Measurements from ENCODE around the gene XPO5. TPM values are rescaled to one million over a fixed set of nuclear protein-coding genes. Genes with fewer than 3 reads are reported as not detected.

XPO5 gene
- total RNA-seq, 4 donors from 2014 or later = 11.3 to 25.1 (median 17.6) TPM

DNA sequence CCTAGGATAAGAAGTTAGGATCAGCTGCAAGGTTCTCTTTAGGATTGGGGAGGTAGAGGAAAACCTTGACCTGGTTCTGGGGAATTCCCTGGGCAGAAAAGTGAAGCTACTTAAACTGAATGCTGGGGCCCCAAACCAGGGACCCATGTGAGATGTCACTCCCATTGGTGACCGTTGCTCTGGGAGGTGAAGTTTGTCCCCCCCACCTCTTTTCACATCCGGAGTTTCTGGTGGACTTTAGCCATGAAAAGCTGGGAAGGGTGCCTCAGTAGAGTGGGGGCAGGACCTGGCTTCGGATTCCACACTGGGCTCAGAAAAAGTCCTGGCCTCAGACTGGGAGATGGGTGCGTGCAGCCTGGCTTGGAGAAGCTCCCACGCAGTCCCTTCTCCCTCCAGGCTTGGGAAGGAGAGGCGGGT, 85.3 kb downstream of the XPO5 start:
- H3K9me3 ChIP-seq = no peaks in the 10 kb centered on the region
- peaks cover 8 to 28% (median 14%) of the 10 kb centered on the region in 4 donors for H3K4me1 ChIP-seq
- no peak overlapping the region for H3K4me3 ChIP-seq
- TF ChIP-seq POLR2A (IDR thresholded peaks at IDR 0.05) (no peak), EP300 (IDR thresholded peaks at IDR 0.05; ENCODE audit: low read depth) (no peak), POLR2AphosphoS5 (IDR thresholded peaks at IDR 0.05) (no peak)
- TF ChIP-seq, protein P1, sequence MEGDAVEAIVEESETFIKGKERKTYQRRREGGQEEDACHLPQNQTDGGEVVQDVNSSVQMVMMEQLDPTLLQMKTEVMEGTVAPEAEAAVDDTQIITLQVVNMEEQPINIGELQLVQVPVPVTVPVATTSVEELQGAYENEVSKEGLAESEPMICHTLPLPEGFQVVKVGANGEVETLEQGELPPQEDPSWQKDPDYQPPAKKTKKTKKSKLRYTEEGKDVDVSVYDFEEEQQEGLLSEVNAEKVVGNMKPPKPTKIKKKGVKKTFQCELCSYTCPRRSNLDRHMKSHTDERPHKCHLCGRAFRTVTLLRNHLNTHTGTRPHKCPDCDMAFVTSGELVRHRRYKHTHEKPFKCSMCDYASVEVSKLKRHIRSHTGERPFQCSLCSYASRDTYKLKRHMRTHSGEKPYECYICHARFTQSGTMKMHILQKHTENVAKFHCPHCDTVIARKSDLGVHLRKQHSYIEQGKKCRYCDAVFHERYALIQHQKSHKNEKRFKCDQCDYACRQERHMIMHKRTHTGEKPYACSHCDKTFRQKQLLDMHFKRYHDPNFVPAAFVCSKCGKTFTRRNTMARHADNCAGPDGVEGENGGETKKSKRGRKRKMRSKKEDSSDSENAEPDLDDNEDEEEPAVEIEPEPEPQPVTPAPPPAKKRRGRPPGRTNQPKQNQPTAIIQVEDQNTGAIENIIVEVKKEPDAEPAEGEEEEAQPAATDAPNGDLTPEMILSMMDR (IDR thresholded peaks at IDR 0.05) = no peak
- in situ Hi-C loops (cut with MboI; ENCODE audit: low pct_ligation_motif_present in 1 of 4, low pct_unique_long_range_greater_than_20kb in 1 of 4, low sequenced_read_pairs in 3 of 4) = no loop called here
- 82 to 100% methylated on average over 1 to 6 of the region's 6 CpGs for WGBS, 2 donors (ENCODE audit: low coverage in 1 of 2)
- no peak for DNase-seq
- H3K27ac ChIP-seq = no peak overlapping the region
- intact Hi-C loops (cut with DNase I; ENCODE audit: low total_unique reads) = no loop called here
- H3K27me3 ChIP-seq = no peaks in the 10 kb centered on the region
- H3K36me3 ChIP-seq = no peaks in the 10 kb centered on the region

GRCh38 chr6:43489277-43490072, 86.4 kb downstream of the XPO5 start:
- intact Hi-C loops (cut with DNase I; ENCODE audit: low total_unique reads) (no loop called here), in situ Hi-C loops (cut with MboI; ENCODE audit: low pct_ligation_motif_present in 1 of 4, low pct_unique_long_range_greater_than_20kb in 1 of 4, low sequenced_read_pairs in 3 of 4) (no loop called here)

DNA sequence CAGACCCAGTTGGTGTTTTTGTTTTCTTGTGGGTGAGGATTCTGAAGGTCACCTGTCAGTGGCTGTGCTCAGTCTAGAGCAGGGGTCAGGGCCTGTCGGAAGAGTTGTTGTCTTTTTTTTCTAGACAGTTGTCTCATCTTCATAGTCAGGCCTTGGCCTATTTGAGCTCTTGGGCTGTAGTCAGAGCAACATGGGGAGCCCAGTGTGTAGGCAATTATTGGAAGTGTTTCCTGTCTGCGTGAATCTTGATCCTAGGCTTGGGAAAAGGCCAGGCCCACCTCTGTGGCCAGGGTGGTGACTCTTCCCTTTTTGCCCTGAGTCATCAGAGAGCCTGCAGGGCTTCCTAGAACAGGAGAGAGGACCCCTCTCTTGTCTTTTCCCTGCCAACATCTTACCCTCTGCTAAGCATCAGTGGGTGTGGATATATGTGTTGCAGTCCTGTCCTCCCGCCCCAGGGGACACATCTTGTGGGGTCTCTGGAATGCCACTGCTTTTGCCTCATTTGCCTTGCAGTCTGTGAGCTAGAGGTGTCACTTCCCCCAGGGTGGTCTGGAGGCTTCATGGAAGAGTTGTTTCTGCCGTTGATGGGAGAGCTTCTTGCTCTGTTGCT, 87.1 kb downstream of the XPO5 start:
- 72 to 86% methylated on average over 1 to 4 of the region's 4 CpGs for WGBS, 2 donors (ENCODE audit: low coverage in 1 of 2)
- no peaks in the 10 kb centered on the region for H3K36me3 ChIP-seq
- in situ Hi-C loops (cut with MboI; ENCODE audit: low pct_ligation_motif_present in 1 of 4, low pct_unique_long_range_greater_than_20kb in 1 of 4, low sequenced_read_pairs in 3 of 4) (no loop called here), intact Hi-C loops (cut with DNase I; ENCODE audit: low total_unique reads) (no loop called here)
- H3K4me3 ChIP-seq = no peak overlapping the region
- H3K9me3 ChIP-seq = no peaks in the 10 kb centered on the region
- TF ChIP-seq EP300 (IDR thresholded peaks at IDR 0.05; ENCODE audit: low read depth) (no peak), POLR2A (IDR thresholded peaks at IDR 0.05) (no peak), POLR2AphosphoS5 (IDR thresholded peaks at IDR 0.05) (no peak)
- TF ChIP-seq, protein P1 (IDR thresholded peaks at IDR 0.05) = no peak
- DNase-seq = no peak
- peaks cover 8 to 21% (median 12%) of the 10 kb centered on the region in 4 donors for H3K4me1 ChIP-seq
- H3K27ac ChIP-seq = no peak overlapping the region
- no peaks in the 10 kb centered on the region for H3K27me3 ChIP-seq

More at GRCh38 chr6:43489277-43490072, 86.4 kb downstream of the XPO5 start:
- no peaks in the 10 kb centered on the region for H3K9me3 ChIP-seq
- H3K27ac ChIP-seq = no peak overlapping the region
- no peaks in the 10 kb centered on the region for H3K36me3 ChIP-seq
- DNase-seq = no peak
- peaks cover 8 to 21% (median 12%) of the 10 kb centered on the region in 4 donors for H3K4me1 ChIP-seq
- H3K4me3 ChIP-seq = no peak overlapping the region
- H3K27me3 ChIP-seq = no peaks in the 10 kb centered on the region
- no peak for TF ChIP-seq POLR2AphosphoS5 (IDR thresholded peaks at IDR 0.05)
- TF ChIP-seq, protein P1 (IDR thresholded peaks at IDR 0.05) = no peak
- TF ChIP-seq EP300 (IDR thresholded peaks at IDR 0.05; ENCODE audit: low read depth) = no peak
- TF ChIP-seq POLR2A (IDR thresholded peaks at IDR 0.05) = no peak
- WGBS, 2 donors (ENCODE audit: low coverage in 1 of 2) = 81% methylated on average over 9 of the region's 12 CpGs; no CpG with 5 or more reads in 1 of the 2 donors

DNA sequence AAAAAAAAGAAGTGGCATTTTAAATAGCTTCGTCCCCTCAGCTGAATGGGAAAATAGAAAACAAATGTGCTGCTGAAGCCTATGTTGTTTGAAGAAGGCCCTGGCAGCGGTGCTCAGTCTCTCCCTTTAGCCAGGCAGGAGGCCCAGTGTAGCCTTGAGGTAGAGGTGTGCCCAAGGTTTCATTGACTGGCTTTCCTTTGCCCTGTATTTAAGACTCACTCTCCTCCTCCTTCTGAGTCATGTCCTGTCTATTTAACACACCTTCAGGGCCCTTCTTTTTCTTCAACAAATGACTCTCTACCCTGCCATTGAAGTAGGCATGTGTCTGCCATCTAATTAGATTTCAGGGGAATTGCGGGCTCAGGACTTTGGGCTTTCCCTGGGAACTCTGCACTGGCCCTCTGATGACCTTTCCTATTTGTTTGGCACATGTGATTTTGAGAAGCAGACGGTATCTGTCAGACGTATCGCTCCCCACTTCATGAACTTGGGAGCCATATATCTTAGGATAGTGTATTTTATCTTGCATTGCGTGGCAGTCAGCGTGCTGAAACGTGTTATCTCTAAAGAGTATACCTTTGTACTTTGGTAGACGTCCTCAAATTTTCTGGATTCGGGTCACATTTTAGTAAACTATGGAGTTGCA, 94.1 kb downstream of the XPO5 start:
- in situ Hi-C loops (cut with MboI; ENCODE audit: low pct_ligation_motif_present in 1 of 4, low pct_unique_long_range_greater_than_20kb in 1 of 4, low sequenced_read_pairs in 3 of 4) = no loop called here
- H3K4me1 ChIP-seq = peaks cover 7 to 22% (median 12%) of the 10 kb centered on the region in 4 donors
- no peak for DNase-seq

More for the DNA sequence above, 94.1 kb downstream of the XPO5 start:
- intact Hi-C loops (cut with DNase I; ENCODE audit: low total_unique reads) = no loop called here
- Histone ChIP-seq H3K9me3 (no peaks in the 10 kb centered on the region), H3K27me3 (no peaks in the 10 kb centered on the region), H3K36me3 (no peaks in the 10 kb centered on the region), H3K4me3 (no peak overlapping the region), H3K27ac (no peak overlapping the region)
- TF ChIP-seq, protein P1 (IDR thresholded peaks at IDR 0.05) = no peak
- TF ChIP-seq POLR2AphosphoS5 (IDR thresholded peaks at IDR 0.05) = no peak
- no peak for TF ChIP-seq POLR2A (IDR thresholded peaks at IDR 0.05)
- TF ChIP-seq EP300 (IDR thresholded peaks at IDR 0.05; ENCODE audit: low read depth) = no peak
- WGBS, 2 donors (ENCODE audit: low coverage in 1 of 2) = 89 to 93% methylated on average over 9 to 11 of the region's 11 CpGs

Measured in transverse colon (tissue), 4 donors.